A673 (cell line): Measurements from ENCODE around the gene MTG2. TPM values are rescaled to one million over a fixed set of nuclear protein-coding genes. Genes with fewer than 3 reads are reported as not detected.

Source experiments
- BruUV-seq: library from RNA; stranded (reverse); fragments of 400-500 nt; replicated peaks from 2 replicates; lab custom pipeline; 2021; lab: Mats Ljungman, UMichigan
- CTCF ChIA-PET: fragments of 300-600 bp; sonication (Branson Sonifier 250); formaldehyde crosslinking; loops from one replicate; lab custom pipeline; 2022; ENCODE audit warnings: antibody characterized with exemption; lab: Charles Lee
- POLR2A ChIA-PET: fragments of 300-600 bp; sonication (Branson Sonifier 250); formaldehyde crosslinking; loops from one replicate; lab custom pipeline; 2022; ENCODE audit warnings: antibody characterized with exemption; ENCODE audit not compliant: low non-redundant PET; lab: Charles Lee
- DNase-seq: peaks from one replicate; pipeline ENCODE4 v3.0.0-alpha.2; 2015; ENCODE audit warnings: low spot score
- H3K27ac ChIP-seq: fragments of 200-600 bp; sonication (generic); 2 replicates; pipeline ENCODE4 v1.5.1; 2016; ENCODE audit warnings: mixed run types, low read depth, mild to moderate bottlenecking, mixed read lengths, antibody characterized with exemption, low read length; ENCODE audit not compliant: poor library complexity, severe bottlenecking
- H3K27me3 ChIP-seq: fragments of 200-600 bp; sonication (generic); replicated peaks from 2 replicates; pipeline ENCODE4 v1.6.1; 2017; ENCODE audit warnings: mixed run types, low read depth, mild to moderate bottlenecking, mixed read lengths, antibody characterized with exemption, low read length; ENCODE audit not compliant: insufficient read depth, poor library complexity
- H3K36me3 ChIP-seq: fragments of 200-600 bp; sonication (generic); 2 replicates; pipeline ENCODE4 v1.6.1; 2016; ENCODE audit warnings: mixed run types, mild to moderate bottlenecking, mixed read lengths, antibody characterized with exemption, low read length; ENCODE audit not compliant: insufficient read depth, poor library complexity, severe bottlenecking
- H3K4me1 ChIP-seq: fragments of 200-600 bp; sonication (generic); 2 replicates; pipeline ENCODE4 v1.6.1; 2017; ENCODE audit warnings: mixed run types, mild to moderate bottlenecking, mixed read lengths, antibody characterized with exemption, low read length; ENCODE audit not compliant: insufficient read depth, poor library complexity, severe bottlenecking
- H3K4me3 ChIP-seq: fragments of 200-600 bp; sonication (generic); 2 replicates; pipeline ENCODE4 v1.5.1; 2016; ENCODE audit warnings: low read depth, mixed run types, mild to moderate bottlenecking, mixed read lengths, low read length; ENCODE audit not compliant: poor library complexity, severe bottlenecking
- H3K9me3 ChIP-seq: fragments of 200-600 bp; sonication (generic); 2 replicates; pipeline ENCODE4 v1.6.1; 2016; ENCODE audit warnings: mixed run types, low read depth, mild to moderate bottlenecking, mixed read lengths, antibody characterized with exemption, low read length; ENCODE audit not compliant: poor library complexity, severe bottlenecking
- EZH2 ChIP-seq: fragments of 200-600 bp; sonication (generic); IDR thresholded peaks from 2 replicates; pipeline ENCODE4 v1.6.1; 2017; ENCODE audit warnings: borderline replicate concordance, low read depth, mild to moderate bottlenecking, mixed read lengths, antibody characterized with exemption, low read length; ENCODE audit not compliant: poor library complexity, severe bottlenecking
- intact Hi-C: fragments of 100-400 bp; cut with micrococcal nuclease; formaldehyde crosslinking; loops from one replicate; pipeline ENCODE4 v1.10.0; 2022; ENCODE audit not compliant: unreplicated experiment
- total RNA-seq: library from RNA; stranded (reverse); gene quantifications from 2 replicates; pipeline ENCODE4 v1.2.3, GENCODE V29; 2021
- TF ChIP-seq, protein P1 (sequence below): fragments of 300-800, 200-600 bp; sonication (generic); conservative IDR thresholded peaks from 2 replicates; pipeline ENCODE4 v1.5.1; 2017; ENCODE audit warnings: low read depth, mild to moderate bottlenecking, antibody characterized with exemption, low read length, moderate library complexity, mixed read lengths

Gene MTG2
- total RNA-seq, 1 experiment from 2014 or later = 40.9 TPM

DNA sequence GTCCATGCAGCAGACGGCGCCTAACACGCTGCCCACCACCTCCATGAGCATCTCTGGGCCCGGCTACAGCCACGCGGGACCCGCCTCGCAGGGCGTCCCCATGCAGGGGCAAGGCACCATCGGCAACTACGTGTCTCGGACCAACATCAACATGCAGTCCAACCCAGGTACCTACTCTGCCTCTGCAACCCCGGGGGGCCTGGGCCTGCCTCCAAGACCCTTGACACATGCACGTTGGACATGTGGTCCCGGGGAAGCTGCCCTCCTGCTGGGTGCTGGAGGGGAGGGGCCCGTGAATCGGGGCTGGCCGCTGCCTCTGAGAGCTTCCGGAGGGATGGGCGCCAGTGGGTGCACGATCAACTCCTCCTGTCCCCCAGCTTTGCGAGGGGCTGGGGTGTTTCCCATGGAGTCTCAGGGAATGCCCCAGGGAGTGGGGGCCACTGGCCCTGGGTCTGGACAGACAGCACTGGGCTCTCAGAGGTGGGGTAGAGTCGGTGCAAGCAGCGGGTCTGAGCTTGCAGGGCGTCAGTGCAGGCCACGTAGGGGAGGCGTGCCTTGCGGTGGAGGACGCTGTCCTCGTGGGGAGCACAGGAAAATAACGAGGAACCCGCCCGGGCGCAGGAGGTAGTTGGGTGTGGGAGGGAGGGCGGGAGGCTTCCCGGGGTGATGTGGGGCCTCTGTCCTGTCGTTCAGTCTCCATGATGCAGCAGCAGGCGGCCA, 19.9 kb upstream of the MTG2 start:
- Histone ChIP-seq H3K4me1 (peaks cover 10% of the 10 kb centered on the region), H3K9me3 (no peaks in the 10 kb centered on the region), H3K36me3 (peaks cover 40% of the 10 kb centered on the region), H3K27me3 (no peaks in the 10 kb centered on the region), H3K27ac (no peak overlapping the region), H3K4me3 (no peak overlapping the region)
- ChIA-PET CTCF (no interaction called here), POLR2A (no interaction called here)
- intact Hi-C loops = no loop called here
- TF ChIP-seq EZH2 = no peak
- TF ChIP-seq, protein P1, sequence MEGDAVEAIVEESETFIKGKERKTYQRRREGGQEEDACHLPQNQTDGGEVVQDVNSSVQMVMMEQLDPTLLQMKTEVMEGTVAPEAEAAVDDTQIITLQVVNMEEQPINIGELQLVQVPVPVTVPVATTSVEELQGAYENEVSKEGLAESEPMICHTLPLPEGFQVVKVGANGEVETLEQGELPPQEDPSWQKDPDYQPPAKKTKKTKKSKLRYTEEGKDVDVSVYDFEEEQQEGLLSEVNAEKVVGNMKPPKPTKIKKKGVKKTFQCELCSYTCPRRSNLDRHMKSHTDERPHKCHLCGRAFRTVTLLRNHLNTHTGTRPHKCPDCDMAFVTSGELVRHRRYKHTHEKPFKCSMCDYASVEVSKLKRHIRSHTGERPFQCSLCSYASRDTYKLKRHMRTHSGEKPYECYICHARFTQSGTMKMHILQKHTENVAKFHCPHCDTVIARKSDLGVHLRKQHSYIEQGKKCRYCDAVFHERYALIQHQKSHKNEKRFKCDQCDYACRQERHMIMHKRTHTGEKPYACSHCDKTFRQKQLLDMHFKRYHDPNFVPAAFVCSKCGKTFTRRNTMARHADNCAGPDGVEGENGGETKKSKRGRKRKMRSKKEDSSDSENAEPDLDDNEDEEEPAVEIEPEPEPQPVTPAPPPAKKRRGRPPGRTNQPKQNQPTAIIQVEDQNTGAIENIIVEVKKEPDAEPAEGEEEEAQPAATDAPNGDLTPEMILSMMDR = no peak
- no TSS peak for BruUV-seq
- DNase-seq = no peak

DNA sequence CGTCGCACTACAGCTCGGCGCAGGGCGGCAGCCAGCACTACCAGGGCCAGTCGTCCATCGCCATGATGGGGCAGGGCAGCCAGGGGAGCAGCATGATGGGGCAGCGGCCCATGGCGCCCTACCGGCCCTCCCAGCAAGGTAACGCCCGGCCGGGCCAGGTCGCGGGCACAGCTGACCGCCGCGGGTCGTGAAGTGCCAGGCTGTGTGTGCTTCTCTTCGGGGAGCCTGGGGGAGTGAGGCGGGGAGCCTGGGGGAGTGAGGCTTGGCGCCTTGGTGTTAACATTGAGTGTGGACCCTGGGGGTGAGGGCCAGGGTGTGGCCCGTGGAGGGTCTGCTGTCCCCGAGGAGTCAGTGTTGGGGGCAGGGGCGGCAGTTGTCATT, 19.4 kb upstream of the MTG2 start:
- Histone ChIP-seq H3K27me3 (no peaks in the 10 kb centered on the region), H3K9me3 (no peaks in the 10 kb centered on the region), H3K36me3 (peaks cover 45% of the 10 kb centered on the region), H3K4me1 (peaks cover 10% of the 10 kb centered on the region), H3K4me3 (no peak overlapping the region), H3K27ac (no peak overlapping the region)
- CTCF ChIA-PET = no interaction called here
- POLR2A ChIA-PET = interaction anchor here (0.5 kb wide), 1 partner anchor 119 kb away, joined by 3 read pairs; no protein-coding TSS in a partner anchor
- no peak for DNase-seq
- intact Hi-C loops = no loop called here
- no peak for TF ChIP-seq EZH2
- TF ChIP-seq, protein P1 = no peak
- no TSS peak for BruUV-seq

DNA sequence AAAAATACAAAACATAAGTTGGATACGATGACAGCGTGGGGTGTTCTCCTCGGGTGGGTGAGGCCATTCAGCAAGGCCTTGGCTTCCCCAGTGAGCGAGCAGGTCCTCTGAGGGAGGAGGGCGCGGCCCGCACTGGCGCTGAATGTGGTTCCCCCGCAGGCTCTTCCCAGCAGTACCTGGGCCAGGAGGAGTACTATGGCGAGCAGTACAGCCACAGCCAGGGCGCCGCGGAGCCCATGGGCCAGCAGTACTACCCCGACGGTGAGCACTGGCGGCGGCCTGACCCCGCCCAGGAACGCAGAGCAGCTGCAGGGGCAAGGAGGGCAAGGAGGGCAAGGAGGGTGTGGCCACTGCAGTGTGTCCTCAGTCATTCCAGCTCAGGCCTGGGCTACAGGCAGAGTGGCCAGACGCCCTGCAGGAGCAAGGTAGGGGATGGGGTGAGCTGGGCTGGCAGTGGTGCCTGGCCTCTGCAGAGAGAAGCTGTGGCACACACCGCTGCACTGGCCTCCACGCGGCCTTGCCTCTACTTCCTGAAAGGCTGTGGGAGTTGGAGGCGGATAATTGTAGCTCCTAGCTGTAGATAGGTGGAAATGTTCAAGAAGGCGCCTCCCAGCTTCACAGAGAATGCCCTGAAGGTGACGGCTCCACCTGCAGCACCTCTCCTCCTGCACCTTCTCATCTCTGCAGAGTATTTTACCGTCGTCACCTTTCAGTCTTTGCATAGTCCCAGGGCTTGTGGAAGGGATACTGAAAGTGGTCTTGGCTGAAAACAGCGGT, 18.7 kb upstream of the MTG2 start:
- Histone ChIP-seq H3K36me3 (peaks cover 46% of the 10 kb centered on the region), H3K4me1 (peaks cover 10% of the 10 kb centered on the region), H3K4me3 (no peak overlapping the region), H3K27me3 (no peaks in the 10 kb centered on the region), H3K9me3 (no peaks in the 10 kb centered on the region), H3K27ac (no peak overlapping the region)
- POLR2A ChIA-PET = interaction anchor here (0.5 kb wide), 1 partner anchor 118 kb away, joined by 3 read pairs; no protein-coding TSS in a partner anchor
- intact Hi-C loops = no loop called here
- TF ChIP-seq, protein P1 = no peak
- TF ChIP-seq EZH2 = no peak
- CTCF ChIA-PET = no interaction called here
- no TSS peak for BruUV-seq
- no peak for DNase-seq
